Measurements from ENCODE around the gene PTX4. TPM values are rescaled to one million over a fixed set of nuclear protein-coding genes. Genes with fewer than 3 reads are reported as not detected.
A peak's percentile ranks its signal among the peaks of the same experiment; 100 is the strongest.

Gene PTX4
- total RNA-seq, result not detected
- long read RNA-seq, result 0 reads

GRCh38 chr16:1488619-1489018 is at the start of gene PTX4:
TSS of gene PTX4 (minus strand) at chr16:1488944. CDS start at chr16:1488909, 35 bp downstream.
- DNase-seq, result no peak
- no peak for ATAC-seq
- intact Hi-C loops (cut with DNase I, micrococcal nuclease), result no loop called here

- ATAC-seq (no peak), DNase-seq (no peak)
- intact Hi-C loops (cut with DNase I, micrococcal nuclease), result no loop called here
Measured at GRCh38 chr16:1537763-1538289, 49.1 kb upstream of the PTX4 start.

- intact Hi-C loops (cut with DNase I, micrococcal nuclease), result no loop called here
- ATAC-seq (no peak), DNase-seq (no peak)
Measured at GRCh38 chr16:1537138-1537577, 48.4 kb upstream of the PTX4 start.

GRCh38 chr16:1536601-1537000 is 47.9 kb upstream of the PTX4 start:
- intact Hi-C loops (cut with DNase I, micrococcal nuclease), result no loop called here
- no peak for DNase-seq
- ATAC-seq, result no peak

- DNase-seq, result no peak
Measured at GRCh38 chr16:1535391-1536291, 46.9 kb upstream of the PTX4 start.

GRCh38 chr16:1534021-1535020 is 45.6 kb upstream of the PTX4 start:
- DNase-seq (peak in 1 of 2 donors; percentile 21), ATAC-seq (no peak)
- intact Hi-C loops (cut with DNase I, micrococcal nuclease), result no loop called here

More at GRCh38 chr16:1535391-1536291, 46.9 kb upstream of the PTX4 start:
- no peak for ATAC-seq
- intact Hi-C loops (cut with DNase I, micrococcal nuclease), result no loop called here

- ATAC-seq (peak; percentile 20), DNase-seq (peak; percentile 45 to 54)
- intact Hi-C loops (cut with DNase I, micrococcal nuclease), result no loop called here
Measured at GRCh38 chr16:1533443-1533951, 44.8 kb upstream of the PTX4 start, which contains the start of gene TMEM204. TSS of gene TMEM204 (plus strand) at chr16:1533666. CDS start at chr16:1534276, 610 bp downstream.

- DNase-seq (no peak), ATAC-seq (no peak)
- intact Hi-C loops (cut with DNase I, micrococcal nuclease), result no loop called here
Measured at GRCh38 chr16:1532771-1533170, 44.0 kb upstream of the PTX4 start.

GRCh38 chr16:1532081-1532760 is 43.5 kb upstream of the PTX4 start:
- DNase-seq, result peak in 1 of 2 donors; percentile 64
- intact Hi-C loops (cut with DNase I, micrococcal nuclease), result no loop called here
- ATAC-seq, result no peak

GRCh38 chr16:1531638-1531910 is 42.8 kb upstream of the PTX4 start:
- DNase-seq (no peak), ATAC-seq (no peak)
- intact Hi-C loops (cut with DNase I, micrococcal nuclease), result no loop called here

GRCh38 chr16:1530883-1531637 is 42.3 kb upstream of the PTX4 start:
- DNase-seq (peak; percentile 21 to 49), ATAC-seq (no peak)
- intact Hi-C loops (cut with DNase I, micrococcal nuclease), result no loop called here

- ATAC-seq (no peak), DNase-seq (no peak)
- intact Hi-C loops (cut with DNase I, micrococcal nuclease), result no loop called here
Measured at GRCh38 chr16:1530349-1530882, 41.7 kb upstream of the PTX4 start.

GRCh38 chr16:1528921-1529537 is 40.3 kb upstream of the PTX4 start:
- DNase-seq (no peak), ATAC-seq (no peak)
- intact Hi-C loops (cut with DNase I, micrococcal nuclease), result no loop called here

- intact Hi-C loops (cut with DNase I, micrococcal nuclease), result no loop called here
- no peak for ATAC-seq
- DNase-seq, result no peak
Measured at GRCh38 chr16:1527836-1528811, 39.4 kb upstream of the PTX4 start.

GRCh38 chr16:1526608-1527555 is 38.1 kb upstream of the PTX4 start:
- no peak for DNase-seq
- intact Hi-C loops (cut with DNase I, micrococcal nuclease), result no loop called here
- ATAC-seq, result no peak
